NCI-H748 treated with DMSO at 0.1 percent for 48 hours (cell line): ENCODE measurements around the gene LY6G6D.

Source experiments
- DNase-seq: peaks from one replicate; lab custom pipeline; 2025; lab: John Stamatoyannopoulos, UW

LY6G6D gene

GRCh38 chr6:31720196-31720770, 5.1 kb downstream of the LY6G6D start:
- DNase-seq, result no peak

DNA sequence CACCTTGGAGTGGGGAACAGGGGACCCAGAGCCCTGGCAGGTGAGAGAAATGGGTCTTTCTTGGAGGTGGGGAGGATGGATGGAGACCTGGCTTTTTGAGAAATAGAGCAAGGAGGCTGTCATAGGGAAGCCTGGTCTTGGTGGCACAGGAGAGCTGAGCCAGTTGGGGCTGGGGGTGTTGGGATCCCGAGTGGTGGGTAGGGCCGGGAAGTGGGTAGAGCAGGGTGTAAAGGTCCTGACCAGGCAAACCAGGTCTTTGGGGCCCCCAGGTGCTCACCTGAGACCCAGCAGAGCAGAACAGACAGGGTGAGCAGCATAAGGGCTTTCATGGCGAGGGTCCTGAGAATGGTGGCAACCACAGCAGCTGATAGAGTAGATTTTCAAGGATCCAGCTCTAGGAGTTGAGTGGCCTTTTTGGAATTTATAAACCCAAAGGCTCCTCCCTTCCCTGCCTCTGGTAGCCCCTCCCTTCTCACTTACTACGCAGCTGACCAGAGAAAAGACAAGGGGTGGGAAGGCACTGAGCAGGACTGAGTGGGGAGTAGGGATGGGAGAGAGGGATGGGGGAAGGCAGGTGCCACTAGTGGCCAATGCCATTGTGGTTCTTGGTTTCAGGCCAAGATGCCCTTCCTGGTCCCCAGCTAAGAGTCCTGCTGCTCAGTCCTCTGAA, 6.3 kb downstream of the LY6G6D start, which contains the start of gene LY6G6C:
TSS of gene LY6G6C (minus strand) at position 396 of the 670 bp plus-strand sequence. CDS start at position 329, 67 bp downstream.
- no peak for DNase-seq

DNA sequence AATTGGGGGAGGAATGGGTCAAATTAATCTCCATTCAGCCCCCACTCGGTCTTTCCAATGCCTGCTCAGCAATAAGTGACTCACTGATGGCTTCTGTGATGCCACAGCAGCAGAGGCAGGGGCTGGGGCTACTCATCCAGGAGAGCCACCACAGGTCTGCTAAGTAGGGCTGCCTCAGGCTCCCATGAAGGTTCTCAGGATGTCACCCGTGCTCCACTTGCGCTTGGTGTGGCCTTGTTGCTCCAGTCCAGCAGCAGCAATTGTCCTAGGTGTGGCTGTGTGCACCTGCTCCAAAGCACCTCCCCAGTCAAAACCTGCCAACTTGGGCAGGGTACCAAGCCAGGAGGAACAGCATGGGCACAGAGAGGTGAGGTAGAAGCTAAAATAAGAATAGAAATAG, 7.0 kb downstream of the LY6G6D start:
- no peak for DNase-seq

DNA sequence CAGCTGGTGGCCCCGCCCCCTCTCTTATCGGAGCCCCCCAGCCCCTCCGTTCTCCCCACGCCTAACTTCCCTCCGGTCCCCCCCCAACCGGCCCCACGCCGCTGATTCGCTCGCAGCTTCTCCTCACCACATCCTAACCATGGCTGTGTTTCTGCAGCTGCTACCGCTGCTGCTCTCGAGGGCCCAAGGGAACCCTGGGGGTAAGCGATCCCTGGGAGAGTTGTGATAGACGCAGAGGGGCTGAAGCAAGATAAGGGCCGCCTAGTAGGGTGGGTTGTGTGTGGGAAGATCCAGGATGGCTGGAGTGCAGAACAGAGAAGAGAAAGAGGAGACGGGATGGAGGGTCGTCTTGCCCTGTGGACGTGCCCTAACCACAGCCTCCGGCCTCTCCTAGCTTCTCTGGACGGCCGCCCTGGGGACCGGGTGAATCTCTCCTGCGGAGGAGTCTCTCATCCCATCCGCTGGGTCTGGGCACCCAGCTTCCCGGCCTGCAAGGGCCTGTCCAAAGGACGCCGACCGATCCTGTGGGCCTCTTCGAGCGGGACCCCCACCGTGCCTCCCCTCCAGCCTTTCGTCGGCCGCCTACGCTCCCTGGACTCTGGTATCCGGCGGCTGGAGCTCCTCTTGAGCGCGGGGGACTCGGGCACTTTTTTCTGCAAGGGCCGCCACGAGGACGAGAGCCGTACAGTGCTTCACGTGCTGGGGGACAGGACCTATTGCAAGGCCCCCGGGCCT, 8.3 kb downstream of the LY6G6D start, which contains the start of gene MPIG6B:
TSS of gene MPIG6B (plus strand) at position 129 of the 735 bp plus-strand sequence. CDS start at position 140, 11 bp downstream.
- no peak for DNase-seq

GRCh38 chr6:31723980-31724691, 9.0 kb downstream of the LY6G6D start:
- no peak for DNase-seq

DNA sequence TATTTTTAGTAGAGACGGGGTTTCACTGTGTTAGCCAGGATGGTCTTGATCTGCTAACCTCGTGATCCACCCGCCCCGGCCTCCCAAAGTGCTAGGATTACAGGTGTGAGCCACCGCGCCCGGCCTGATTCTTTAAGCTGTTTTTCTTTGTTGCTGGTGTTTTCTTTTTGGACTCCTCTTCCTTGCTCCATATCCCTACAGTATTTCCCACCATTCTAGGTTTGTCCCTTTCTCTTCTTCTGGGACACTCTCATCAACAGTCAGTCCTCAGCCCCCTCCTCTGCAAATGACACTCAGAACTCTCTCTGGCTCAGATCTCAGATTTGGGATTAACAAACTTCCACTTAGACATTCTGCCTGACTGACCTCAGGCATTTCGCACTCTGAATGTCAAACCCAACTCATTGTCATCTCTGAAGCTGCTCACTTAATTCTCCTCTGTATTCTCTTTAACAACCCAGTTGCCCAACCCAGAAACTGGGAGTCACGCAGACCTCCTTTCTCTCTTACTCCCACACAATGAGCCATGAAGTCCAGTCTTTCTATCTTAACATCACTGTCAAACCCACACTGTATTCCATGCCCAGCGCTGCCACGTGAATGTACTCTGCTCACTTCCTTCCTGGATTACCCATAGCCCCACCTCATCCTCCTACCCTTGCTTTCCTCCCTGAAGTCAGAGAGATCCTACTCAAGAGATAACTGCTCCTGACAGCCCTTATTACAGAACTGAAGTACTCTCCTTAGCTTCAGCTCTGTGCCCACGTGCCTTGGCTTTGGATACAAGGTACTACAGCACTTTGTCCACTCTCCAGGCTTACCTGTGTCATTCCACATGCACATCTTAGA, 10.6 kb downstream of the LY6G6D start:
- DNase-seq, result no peak

GRCh38 chr6:31727034-31727716, 12.0 kb downstream of the LY6G6D start:
- no peak for DNase-seq

DNA sequence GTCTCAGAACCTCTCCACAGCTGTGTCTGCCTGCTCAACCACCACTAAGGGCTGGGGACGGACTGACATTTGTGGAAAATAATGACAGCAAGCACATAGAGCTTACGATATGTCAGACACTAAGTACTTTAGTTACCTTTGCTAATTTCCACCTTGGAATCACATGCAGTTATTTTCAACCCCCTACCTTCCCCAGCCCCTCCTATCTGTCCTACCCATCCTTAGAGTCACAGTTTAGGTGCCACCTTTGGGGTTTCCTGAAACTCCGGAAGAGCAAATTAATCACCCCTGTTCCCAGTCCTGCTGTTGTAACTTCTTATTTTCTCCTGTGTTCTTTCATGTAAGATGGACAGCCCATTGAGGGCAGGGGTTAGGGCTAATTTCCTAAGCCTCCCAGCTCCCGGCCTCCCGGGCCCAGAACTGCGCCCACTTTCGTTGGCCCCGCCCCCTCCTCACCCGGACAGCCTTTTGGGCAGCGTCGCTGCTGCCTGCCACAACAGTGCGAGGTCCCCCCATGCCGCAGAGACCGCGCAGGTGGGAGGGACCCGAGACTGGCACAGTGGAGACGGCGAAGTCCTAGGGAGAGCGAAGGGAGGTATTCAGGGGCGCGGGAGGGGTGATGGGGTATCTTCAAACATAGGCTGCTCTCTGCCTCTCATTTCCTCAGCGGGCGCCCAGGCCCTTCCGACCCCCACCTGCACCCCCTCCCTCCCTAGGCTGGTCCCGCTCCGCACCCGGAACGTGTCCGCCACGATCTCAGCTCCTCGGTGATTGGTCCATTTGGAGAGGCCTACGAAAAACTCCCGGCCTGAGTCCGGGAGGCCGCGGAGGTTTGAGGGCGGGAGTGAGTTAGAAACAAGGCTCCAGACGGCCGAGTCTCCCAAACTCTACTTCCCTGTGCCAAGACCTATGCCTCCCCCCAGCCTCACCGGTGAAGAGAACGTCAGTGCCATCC, 12.8 kb downstream of the LY6G6D start:
- DNase-seq, result no peak

DNA sequence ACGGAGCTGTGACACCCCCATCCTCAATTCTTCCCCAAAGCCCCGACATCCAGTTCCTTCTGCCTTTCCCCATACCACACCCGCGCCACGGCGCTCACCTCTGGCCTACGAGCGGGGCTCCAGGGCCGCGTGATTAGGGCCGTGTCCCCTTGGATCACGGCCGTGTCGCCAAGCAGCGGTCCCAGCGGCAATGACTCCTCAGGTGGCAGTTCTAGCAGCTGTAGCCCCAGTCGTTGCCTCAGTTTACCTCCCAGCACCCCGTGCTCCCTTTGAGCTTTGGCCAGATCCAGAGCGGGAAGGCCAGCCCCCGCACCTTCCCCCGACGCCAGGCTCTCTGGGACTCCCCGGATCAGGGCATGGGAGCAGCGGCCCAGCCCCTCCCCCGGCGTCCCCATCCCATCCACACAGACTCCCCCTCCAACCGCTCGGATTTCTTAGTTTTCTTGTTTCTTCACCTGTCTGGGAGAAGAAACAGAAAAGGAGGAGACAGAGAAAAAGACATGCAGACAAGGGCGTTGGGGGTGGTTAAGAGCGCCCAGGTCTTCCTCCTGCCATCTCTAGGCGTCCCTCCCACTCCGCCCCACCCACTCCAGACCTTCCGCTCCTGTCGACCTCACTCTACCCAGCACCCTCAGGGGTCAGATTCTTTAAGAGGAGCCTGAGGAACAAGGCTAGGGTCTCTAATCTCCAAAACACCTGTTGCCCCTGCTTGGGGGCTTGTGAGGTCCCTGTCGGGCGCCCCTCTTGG, 13.8 kb downstream of the LY6G6D start, which contains the start of gene DDAH2:
TSS of gene DDAH2 (minus strand) at position 533 of the 748 bp plus-strand sequence. CDS start at position 395, 138 bp downstream.
- DNase-seq, result no peak

DNA sequence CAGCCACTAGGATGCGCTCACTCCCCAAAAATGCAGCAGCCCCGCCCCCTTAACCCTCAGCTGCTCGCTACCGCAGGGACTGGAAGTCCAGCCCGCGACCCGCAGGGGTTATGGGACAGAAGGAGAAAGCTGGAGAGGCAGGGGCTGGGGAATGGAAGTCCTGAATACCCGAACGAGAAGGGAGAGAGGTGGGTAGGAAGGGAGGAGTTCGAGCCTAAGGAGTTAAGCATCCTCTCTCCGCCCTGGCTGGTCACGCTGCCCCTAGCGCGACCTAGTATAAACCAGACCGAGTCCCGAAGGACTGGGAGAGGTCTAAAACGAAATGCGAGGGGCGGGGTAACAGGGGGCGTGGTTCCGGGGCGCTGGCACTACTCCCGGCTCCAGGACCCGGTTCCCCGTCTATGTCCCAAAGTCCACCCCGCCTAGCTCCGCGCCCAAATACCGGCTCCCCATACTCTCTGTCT, 14.4 kb downstream of the LY6G6D start:
- peak; percentile 78 for DNase-seq

- peak; percentile 77 for DNase-seq
Observed at GRCh38 chr6:31729979-31730630, 15.0 kb downstream of the LY6G6D start.

GRCh38 chr6:31730631-31731086, 15.5 kb downstream of the LY6G6D start:
- DNase-seq, result no peak

DNA sequence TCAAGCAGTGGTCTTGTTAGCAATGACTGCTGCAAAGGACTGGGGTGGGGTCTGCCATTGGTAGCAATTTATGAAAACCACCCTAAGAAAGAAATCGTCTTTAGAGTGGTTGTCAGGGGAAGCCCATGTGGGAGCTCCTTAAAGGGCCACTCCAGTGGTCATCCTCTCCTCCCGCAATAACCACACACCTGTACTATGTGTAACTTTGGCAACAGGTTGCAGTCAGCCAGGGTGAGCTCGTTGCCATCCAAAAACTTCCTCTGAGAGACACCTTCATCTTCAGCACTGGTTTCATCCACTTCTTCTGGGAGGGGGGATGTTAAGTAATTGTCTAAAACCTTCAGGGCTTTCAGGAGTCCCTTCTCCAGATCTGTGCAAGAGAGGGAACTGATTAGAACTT, 16.9 kb downstream of the LY6G6D start:
- DNase-seq, result no peak

GRCh38 chr6:31733734-31734133, 18.6 kb downstream of the LY6G6D start:
- no peak for DNase-seq

DNA sequence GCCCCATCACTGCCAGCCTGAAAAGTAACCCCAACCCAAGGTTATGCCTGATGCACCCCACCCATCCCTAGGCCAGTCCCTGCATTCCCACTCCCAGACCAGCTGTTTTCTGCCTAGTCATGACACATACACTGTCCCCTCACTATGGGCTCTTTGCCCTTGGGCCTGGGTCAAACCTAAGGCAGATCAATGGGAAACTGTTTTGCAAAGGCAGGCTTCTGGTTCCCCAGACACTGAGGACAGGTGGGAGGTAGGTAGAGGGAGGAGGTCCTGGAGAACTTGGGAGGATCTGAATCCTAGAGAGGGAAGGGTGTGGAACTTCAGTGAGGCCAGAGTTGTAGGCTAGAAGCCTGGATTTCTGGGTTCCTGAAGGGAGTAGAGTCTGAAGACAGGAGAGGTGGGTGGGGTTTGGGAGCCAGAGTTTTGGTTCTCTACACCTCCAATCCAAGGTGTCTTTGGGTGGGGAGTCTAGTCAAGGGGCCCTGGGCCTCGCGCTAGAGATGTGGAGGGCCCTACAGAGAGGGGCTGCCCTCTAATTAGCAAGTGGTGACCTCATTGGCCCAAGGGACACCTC, 19.2 kb downstream of the LY6G6D start:
- no peak for DNase-seq

GRCh38 chr6:31734821-31735406, 19.8 kb downstream of the LY6G6D start:
- DNase-seq, result peak; percentile 29
